MM.1S (cell line): ENCODE results near the gene ACHE.

ENCODE experiments used
- DNase-seq: peaks from one replicate; pipeline ENCODE4 v3.0.0-alpha.2; 2015
- H2AFZ ChIP-seq: fragments of 300-600 bp; sonication (generic); 2 replicates; pipeline ENCODE4 v1.6.0; 2016; ENCODE audit warnings: antibody characterized with exemption, low read length
- H3F3A ChIP-seq: fragments of 300-600 bp; sonication (generic); 2 replicates; pipeline ENCODE4 v1.6.1; 2016; ENCODE audit warnings: mild to moderate bottlenecking, antibody characterized with exemption, low read length, moderate library complexity, mixed read lengths; ENCODE audit not compliant: insufficient read depth
- H3K27ac ChIP-seq: fragments of 300-600 bp; sonication (generic); 2 replicates; pipeline ENCODE4 v1.5.1; 2016; ENCODE audit warnings: mild to moderate bottlenecking, low read length
- H3K27me3 ChIP-seq: fragments of 300-600 bp; sonication (generic); replicated peaks from 2 replicates; pipeline ENCODE4 v1.6.0; 2016; ENCODE audit warnings: low read length; ENCODE audit not compliant: insufficient read depth
- H3K36me3 ChIP-seq: fragments of 300-600 bp; sonication (generic); replicated peaks from 2 replicates; pipeline ENCODE4 v1.6.1; 2016; ENCODE audit warnings: mild to moderate bottlenecking, low read length, mixed read lengths; ENCODE audit not compliant: insufficient read depth
- H3K4me1 ChIP-seq: fragments of 300-600 bp; sonication (generic); 2 replicates; pipeline ENCODE4 v1.6.1; 2016; ENCODE audit warnings: low read length, mixed read lengths
- H3K4me2 ChIP-seq: fragments of 300-600 bp; sonication (generic); 2 replicates; pipeline ENCODE4 v1.6.0; 2016; ENCODE audit warnings: low read depth, low read length
- H3K4me3 ChIP-seq: fragments of 300-600 bp; sonication (generic); 2 replicates; pipeline ENCODE4 v1.5.1; 2016; ENCODE audit warnings: low read length, mixed read lengths
- H3K79me2 ChIP-seq: fragments of 300-600 bp; sonication (generic); 2 replicates; pipeline ENCODE4 v1.6.1; 2016; ENCODE audit warnings: mixed run types, low read length, mixed read lengths
- H3K9ac ChIP-seq: fragments of 300-600 bp; sonication (generic); 2 replicates; pipeline ENCODE4 v1.6.1; 2016; ENCODE audit warnings: low read length, mixed read lengths
- H3K9me2 ChIP-seq: fragments of 300-600 bp; sonication (generic); replicated peaks from 2 replicates; pipeline ENCODE4 v1.6.1; 2016; ENCODE audit warnings: mild to moderate bottlenecking, low read length, mixed read lengths; ENCODE audit not compliant: insufficient read depth
- H3K9me3 ChIP-seq: fragments of 300-600 bp; sonication (generic); replicated peaks from 2 replicates; pipeline ENCODE4 v1.6.1; 2016; ENCODE audit warnings: mild to moderate bottlenecking, low read length, mixed read lengths; ENCODE audit not compliant: insufficient read depth
- H4K20me1 ChIP-seq: fragments of 300-600 bp; sonication (generic); 2 replicates; pipeline ENCODE4 v1.6.1; 2016; ENCODE audit warnings: mild to moderate bottlenecking, low read length, moderate library complexity, mixed read lengths; ENCODE audit not compliant: insufficient read depth
- EZH2 ChIP-seq: fragments of 300-600 bp; sonication (generic); optimal IDR thresholded peaks from 2 replicates; pipeline ENCODE3; 2017; ENCODE audit warnings: low read depth, mild to moderate bottlenecking, antibody characterized with exemption, low read length, mixed read lengths
- EZH2phosphoT487 ChIP-seq: fragments of 300-600 bp; sonication (generic); IDR thresholded peaks from 2 replicates; pipeline ENCODE4 v1.6.1; 2018; ENCODE audit warnings: antibody characterized with exemption, low read length
- TF ChIP-seq, protein P1 (sequence below): fragments of 300-600 bp; sonication (generic); IDR thresholded peaks from 2 replicates; pipeline ENCODE4 v1.5.1; 2016; ENCODE audit warnings: antibody characterized with exemption, low read length, mixed read lengths

Gene ACHE

DNA sequence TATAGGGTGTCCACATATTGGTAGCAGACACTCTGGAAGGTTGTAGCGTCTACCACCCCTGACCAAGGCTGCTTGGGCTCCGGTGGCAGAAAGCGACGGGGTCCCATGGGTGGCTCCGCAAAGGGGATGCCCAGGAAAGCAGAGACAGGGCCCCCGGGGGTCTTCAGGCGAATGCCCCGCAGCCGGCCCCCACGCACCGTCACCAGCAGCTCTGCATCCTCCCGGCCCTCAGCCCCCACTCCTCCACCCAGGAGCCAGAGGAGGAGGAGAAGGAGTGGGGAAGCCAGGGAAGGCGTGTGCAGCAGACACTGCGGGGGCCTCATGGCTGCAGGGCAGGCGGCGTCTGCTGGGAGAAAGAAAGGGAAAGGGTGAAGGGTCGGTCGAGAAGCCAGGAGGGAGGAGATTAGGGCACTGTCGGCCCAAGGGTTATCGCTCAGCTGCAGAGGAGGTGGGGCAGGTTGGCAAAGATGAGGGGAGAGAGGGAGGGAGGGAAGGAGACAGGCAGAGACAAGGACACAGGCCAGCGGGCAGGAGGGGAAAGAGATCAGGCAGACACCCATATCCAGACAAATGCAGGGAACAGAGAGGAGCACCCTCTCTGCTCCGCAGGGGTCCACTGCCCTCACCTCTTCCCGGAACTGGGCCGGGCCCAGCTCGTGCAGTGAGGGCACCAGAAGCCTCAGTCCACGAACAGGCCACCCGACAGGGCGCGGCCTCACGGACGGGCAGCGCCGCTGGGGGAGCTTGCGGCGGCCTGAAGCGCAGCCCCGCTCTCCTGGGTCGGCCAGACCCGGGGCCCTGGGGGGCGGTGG lies 1.6 kb downstream of the ACHE start:
- peaks cover 2% of the 10 kb centered on the region for H3K79me2 ChIP-seq
- H3K4me1 ChIP-seq = peaks cover 5% of the 10 kb centered on the region; the same call in 1 of the 2 replicates
- H3K36me3 ChIP-seq = no peaks in the 10 kb centered on the region
- no peak overlapping the region for H3K9ac ChIP-seq
- no peak overlapping the region for H2AFZ ChIP-seq
- no peaks in the 10 kb centered on the region for H3K9me3 ChIP-seq
- H3K27me3 ChIP-seq = peaks cover 76% of the 10 kb centered on the region
- H3K9me2 ChIP-seq = no peaks in the 10 kb centered on the region
- H3K4me3 ChIP-seq = no peak overlapping the region
- no peak for DNase-seq
- no peaks in the 10 kb centered on the region for H4K20me1 ChIP-seq
- H3F3A ChIP-seq = no peaks in the 10 kb centered on the region
- H3K27ac ChIP-seq = no peak overlapping the region
- TF ChIP-seq EZH2phosphoT487 (no peak), EZH2 (no peak)
- TF ChIP-seq, protein P1, sequence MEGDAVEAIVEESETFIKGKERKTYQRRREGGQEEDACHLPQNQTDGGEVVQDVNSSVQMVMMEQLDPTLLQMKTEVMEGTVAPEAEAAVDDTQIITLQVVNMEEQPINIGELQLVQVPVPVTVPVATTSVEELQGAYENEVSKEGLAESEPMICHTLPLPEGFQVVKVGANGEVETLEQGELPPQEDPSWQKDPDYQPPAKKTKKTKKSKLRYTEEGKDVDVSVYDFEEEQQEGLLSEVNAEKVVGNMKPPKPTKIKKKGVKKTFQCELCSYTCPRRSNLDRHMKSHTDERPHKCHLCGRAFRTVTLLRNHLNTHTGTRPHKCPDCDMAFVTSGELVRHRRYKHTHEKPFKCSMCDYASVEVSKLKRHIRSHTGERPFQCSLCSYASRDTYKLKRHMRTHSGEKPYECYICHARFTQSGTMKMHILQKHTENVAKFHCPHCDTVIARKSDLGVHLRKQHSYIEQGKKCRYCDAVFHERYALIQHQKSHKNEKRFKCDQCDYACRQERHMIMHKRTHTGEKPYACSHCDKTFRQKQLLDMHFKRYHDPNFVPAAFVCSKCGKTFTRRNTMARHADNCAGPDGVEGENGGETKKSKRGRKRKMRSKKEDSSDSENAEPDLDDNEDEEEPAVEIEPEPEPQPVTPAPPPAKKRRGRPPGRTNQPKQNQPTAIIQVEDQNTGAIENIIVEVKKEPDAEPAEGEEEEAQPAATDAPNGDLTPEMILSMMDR = no peak
- H3K4me2 ChIP-seq = no peak overlapping the region

DNA sequence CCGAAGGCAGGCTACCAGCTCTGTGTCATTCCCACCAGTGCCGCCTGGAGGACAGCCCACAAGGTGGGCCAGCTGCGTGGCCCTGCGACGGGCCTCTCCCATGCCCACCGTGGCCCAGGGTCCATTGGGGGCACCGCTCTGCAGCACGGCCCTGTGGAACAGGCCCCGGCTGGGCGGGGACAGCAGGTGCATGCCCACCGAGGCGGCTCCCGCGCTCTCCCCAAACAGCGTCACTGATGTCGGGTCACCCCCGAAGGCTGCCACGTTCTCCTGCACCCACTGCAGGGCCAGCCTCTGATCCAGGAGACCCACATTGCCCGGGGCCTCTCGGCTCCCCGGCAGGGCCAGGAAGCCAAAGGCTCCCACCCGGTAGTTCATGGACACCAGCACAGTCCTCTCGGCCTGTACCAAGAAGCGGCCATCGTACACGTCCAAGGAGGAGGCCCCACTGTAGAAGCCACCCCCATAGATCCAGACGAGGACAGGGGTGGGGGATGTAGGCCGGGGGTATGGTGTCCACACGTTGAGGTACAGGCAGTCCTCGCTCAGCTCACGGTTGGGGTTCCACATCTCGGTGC lies 2.3 kb downstream of the ACHE start:
- no peak overlapping the region for H3K4me3 ChIP-seq
- no peaks in the 10 kb centered on the region for H3F3A ChIP-seq
- H2AFZ ChIP-seq = no peak overlapping the region
- DNase-seq = no peak
- H3K27ac ChIP-seq = no peak overlapping the region
- H4K20me1 ChIP-seq = no peaks in the 10 kb centered on the region
- no peak overlapping the region for H3K9ac ChIP-seq
- TF ChIP-seq EZH2 = no peak
- TF ChIP-seq EZH2phosphoT487 = no peak
- TF ChIP-seq, protein P1 = no peak
- peaks cover 9% of the 10 kb centered on the region for H3K79me2 ChIP-seq
- H3K4me1 ChIP-seq = peaks cover 10% of the 10 kb centered on the region
- H3K4me2 ChIP-seq = no peak overlapping the region
- H3K9me2 ChIP-seq = no peaks in the 10 kb centered on the region
- 0 out of 2 replicates have a peak, but pooled peaks cover 3% of the 10 kb centered on the region for H3K36me3 ChIP-seq
- peaks cover 76% of the 10 kb centered on the region for H3K27me3 ChIP-seq
- no peaks in the 10 kb centered on the region for H3K9me3 ChIP-seq

DNA sequence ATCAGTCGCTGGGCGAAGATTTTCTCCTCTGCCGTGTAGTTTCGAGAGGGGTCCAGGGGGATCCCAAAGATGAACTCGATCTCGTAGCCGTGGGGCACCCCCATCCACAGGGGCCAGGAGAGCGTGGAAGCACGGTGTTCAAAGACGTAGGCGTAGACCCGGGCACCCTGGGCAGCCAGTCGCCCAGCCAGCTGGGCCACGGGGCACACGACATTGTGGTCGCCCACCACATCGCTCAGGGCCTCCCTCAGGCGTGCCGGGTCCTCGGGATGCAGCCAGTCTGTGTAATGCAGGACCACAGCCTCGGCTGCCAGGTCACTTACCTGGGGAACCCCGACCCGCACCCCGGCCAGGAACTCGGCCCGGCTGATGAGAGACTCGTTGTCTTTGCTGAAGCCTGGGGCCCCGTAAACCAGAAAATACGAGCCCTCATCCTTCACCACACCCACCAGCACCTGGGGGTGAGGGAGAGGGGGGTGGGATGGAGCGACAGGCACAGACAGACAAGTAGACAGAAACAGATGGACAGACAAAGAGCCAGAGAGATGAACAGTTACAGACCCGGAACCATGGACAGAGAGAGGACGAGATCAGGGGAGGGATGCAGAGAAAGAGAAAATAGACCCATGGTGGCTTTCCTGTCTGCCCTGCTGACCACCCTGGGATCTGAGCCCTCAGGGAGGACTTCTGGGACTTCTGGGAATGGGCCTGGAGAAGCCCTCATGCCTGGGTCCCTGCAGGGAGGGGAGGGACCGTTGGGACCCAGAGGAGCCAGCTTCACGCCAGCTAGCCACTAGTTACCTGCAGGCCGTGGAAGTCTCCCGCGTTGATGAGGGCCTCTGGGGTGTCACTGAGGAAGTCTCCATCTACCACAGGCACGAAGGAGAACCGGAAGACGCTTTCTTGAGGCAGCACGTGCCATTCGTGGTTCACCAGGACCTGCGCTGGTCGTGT lies 3.0 kb downstream of the ACHE start:
- no peaks in the 10 kb centered on the region for H3K9me2 ChIP-seq
- DNase-seq = no peak
- H3K4me2 ChIP-seq = no peak overlapping the region
- H3K79me2 ChIP-seq = peaks cover 9% of the 10 kb centered on the region
- H3K4me1 ChIP-seq = peaks cover 10% of the 10 kb centered on the region
- H3K4me3 ChIP-seq = no peak overlapping the region
- TF ChIP-seq EZH2 (no peak), EZH2phosphoT487 (no peak)
- TF ChIP-seq, protein P1 = no peak
- H3K9ac ChIP-seq = no peak overlapping the region
- no peaks in the 10 kb centered on the region for H3K9me3 ChIP-seq
- no peak overlapping the region for H2AFZ ChIP-seq
- H4K20me1 ChIP-seq = no peaks in the 10 kb centered on the region
- no peak overlapping the region for H3K27ac ChIP-seq
- H3F3A ChIP-seq = no peaks in the 10 kb centered on the region
- H3K36me3 ChIP-seq = peaks cover 9% of the 10 kb centered on the region; the same call in 1 of the 2 replicates
- peaks cover 70% of the 10 kb centered on the region for H3K27me3 ChIP-seq
